HG03575 (cell line): ENCODE measurements around the gene C1QL1.

Source experiments
- ATAC-seq: cut with Tn5 transposase; IDR thresholded peaks from one replicate; pipeline ENCODE4 v1.9.1; 2021; ENCODE audit not compliant: unreplicated experiment, insufficient number of reproducible peaks, low FRiP score; ENCODE audit errors: extremely low read depth

The C1QL1 gene

GRCh38 chr17:44919885-44920564 lies 48.1 kb downstream of the C1QL1 start:
- ATAC-seq: no peak

GRCh38 chr17:44919411-44919810 lies 48.7 kb downstream of the C1QL1 start:
- ATAC-seq: no peak

- no peak for ATAC-seq
These were observed 50.1 kb downstream of the C1QL1 start for GRCh38 chr17:44918006-44918405.

- ATAC-seq: no peak
These were observed 50.6 kb downstream of the C1QL1 start for GRCh38 chr17:44917456-44917855.

GRCh38 chr17:44916781-44917241 lies 51.3 kb downstream of the C1QL1 start:
- ATAC-seq: no peak

GRCh38 chr17:44915862-44916780 lies 52.0 kb downstream of the C1QL1 start:
- ATAC-seq: no peak

- no peak for ATAC-seq
These were observed 52.8 kb downstream of the C1QL1 start, which contains the start of gene GFAP for GRCh38 chr17:44915321-44915726. Gene GFAP (minus strand): TSS chr17:44915500. CDS start chr17:44915486, 14 bp downstream.

- no peak for ATAC-seq
These were observed 53.3 kb downstream of the C1QL1 start for GRCh38 chr17:44914698-44915271.

- ATAC-seq: no peak
These were observed 54.0 kb downstream of the C1QL1 start for GRCh38 chr17:44914148-44914547.

GRCh38 chr17:44913676-44914075 lies 54.4 kb downstream of the C1QL1 start:
- no peak for ATAC-seq

GRCh38 chr17:44912763-44913544 lies 55.1 kb downstream of the C1QL1 start:
- no peak for ATAC-seq

- no peak for ATAC-seq
These were observed 56.7 kb downstream of the C1QL1 start for GRCh38 chr17:44911133-44912001.

- ATAC-seq: no peak
These were observed 57.6 kb downstream of the C1QL1 start for GRCh38 chr17:44910231-44911106.
